ENCODE data around the gene SLC6A6. TPM values are rescaled to one million over a fixed set of nuclear protein-coding genes. Genes with fewer than 3 reads are reported as not detected.

SLC6A6 gene
- total and polyA plus RNA-seq, 4 donors: 0.92 to 7.2 (median 2.9) TPM

DNA sequence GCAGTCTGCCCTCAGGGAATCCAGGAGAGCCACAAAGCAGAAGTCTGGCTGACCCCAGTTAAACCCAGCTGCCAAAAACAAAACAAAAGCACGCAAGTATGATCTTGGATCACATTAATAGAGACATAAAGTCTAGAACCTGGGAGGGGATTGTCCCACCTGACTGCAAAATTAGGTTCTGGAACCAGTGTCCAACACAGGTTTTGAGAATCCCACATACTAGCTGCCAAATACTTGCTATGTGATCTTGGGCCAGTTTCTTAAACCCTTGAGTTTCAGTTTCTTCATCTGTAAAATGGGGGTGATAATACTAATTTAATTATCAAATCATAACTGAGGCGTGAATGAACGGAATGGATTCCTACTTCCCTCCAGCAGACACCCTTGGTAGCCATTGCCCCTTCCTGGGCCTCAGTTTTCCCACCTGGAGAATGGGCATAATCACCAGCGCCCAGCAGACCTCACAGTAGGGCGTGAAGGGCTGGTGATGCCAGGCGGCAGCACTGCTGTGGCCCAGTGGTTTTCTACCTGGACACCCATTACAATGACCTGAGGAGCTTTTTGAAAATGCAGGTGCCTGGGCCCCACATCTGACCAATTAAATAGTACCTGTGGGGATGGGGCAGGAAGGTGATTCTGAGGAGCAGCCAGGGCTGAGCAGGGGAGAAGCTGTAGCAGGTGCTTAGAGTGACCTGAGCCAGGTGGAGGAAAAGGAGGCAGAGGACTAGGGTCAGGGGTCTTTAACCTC is 105.5 kb downstream of the SLC6A6 start:
- Histone ChIP-seq H3K27me3 (ENCODE audit: control insufficient read depth in 4 of 4, insufficient read depth in 4 of 4, low read length in 3 of 4) (no peaks in the 10 kb centered on the region), H3K9ac (ENCODE audit: low read depth in 1 of 2, low read length in 2 of 2) (no peak overlapping the region), H3K4me1 (ENCODE audit: control insufficient read depth in 4 of 4, insufficient read depth in 4 of 4, low read length in 3 of 4) (peaks cover 0 to 2% (median 0%) of the 10 kb centered on the region in 4 donors), H3K9me3 (ENCODE audit: control insufficient read depth in 4 of 4, low read length in 3 of 4) (peaks cover under 1 to 4% (median 3%) of the 10 kb centered on the region in 4 donors), H3K4me3 (ENCODE audit: low read depth in 1 of 3, low read length in 3 of 3) (no peak overlapping the region), H3K27ac (ENCODE audit: low read depth in 1 of 2, low read length in 2 of 2) (no peak overlapping the region), H3K36me3 (ENCODE audit: control insufficient read depth in 4 of 4, insufficient read depth in 3 of 4, low read depth in 1 of 4, low read length in 3 of 4) (no peaks in the 10 kb centered on the region)
- DNase-seq (ENCODE audit: low spot score): no peak
- 80% methylated on average over 6 of the region's 6 CpGs for WGBS
- TF ChIP-seq, protein P1, sequence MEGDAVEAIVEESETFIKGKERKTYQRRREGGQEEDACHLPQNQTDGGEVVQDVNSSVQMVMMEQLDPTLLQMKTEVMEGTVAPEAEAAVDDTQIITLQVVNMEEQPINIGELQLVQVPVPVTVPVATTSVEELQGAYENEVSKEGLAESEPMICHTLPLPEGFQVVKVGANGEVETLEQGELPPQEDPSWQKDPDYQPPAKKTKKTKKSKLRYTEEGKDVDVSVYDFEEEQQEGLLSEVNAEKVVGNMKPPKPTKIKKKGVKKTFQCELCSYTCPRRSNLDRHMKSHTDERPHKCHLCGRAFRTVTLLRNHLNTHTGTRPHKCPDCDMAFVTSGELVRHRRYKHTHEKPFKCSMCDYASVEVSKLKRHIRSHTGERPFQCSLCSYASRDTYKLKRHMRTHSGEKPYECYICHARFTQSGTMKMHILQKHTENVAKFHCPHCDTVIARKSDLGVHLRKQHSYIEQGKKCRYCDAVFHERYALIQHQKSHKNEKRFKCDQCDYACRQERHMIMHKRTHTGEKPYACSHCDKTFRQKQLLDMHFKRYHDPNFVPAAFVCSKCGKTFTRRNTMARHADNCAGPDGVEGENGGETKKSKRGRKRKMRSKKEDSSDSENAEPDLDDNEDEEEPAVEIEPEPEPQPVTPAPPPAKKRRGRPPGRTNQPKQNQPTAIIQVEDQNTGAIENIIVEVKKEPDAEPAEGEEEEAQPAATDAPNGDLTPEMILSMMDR (IDR thresholded peaks at IDR 0.05; ENCODE audit: low read depth, low read length, missing input control): no peak
- TF ChIP-seq RAD21 (IDR thresholded peaks at IDR 0.05) (no peak), RXRA (IDR thresholded peaks at IDR 0.05) (no peak)

DNA sequence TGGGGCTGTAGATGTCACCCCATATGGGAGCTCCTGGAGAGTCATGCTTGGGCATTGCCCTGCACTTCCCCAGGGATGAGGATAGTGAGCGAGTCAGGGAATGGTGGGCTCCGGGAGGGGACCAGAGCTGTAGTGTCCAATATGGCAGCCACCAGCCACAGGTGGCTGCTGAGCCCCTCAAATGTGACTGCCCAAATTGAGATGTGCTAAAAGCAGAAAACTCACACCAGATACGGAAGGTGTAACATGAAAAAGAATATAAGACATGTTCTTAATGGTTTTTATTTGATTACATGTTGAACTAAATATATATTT is 106.1 kb downstream of the SLC6A6 start:
- Histone ChIP-seq H3K27ac (ENCODE audit: low read depth in 1 of 2, low read length in 2 of 2) (no peak overlapping the region), H3K27me3 (ENCODE audit: control insufficient read depth in 4 of 4, insufficient read depth in 4 of 4, low read length in 3 of 4) (no peaks in the 10 kb centered on the region), H3K9ac (ENCODE audit: low read depth in 1 of 2, low read length in 2 of 2) (no peak overlapping the region), H3K4me1 (ENCODE audit: control insufficient read depth in 4 of 4, insufficient read depth in 4 of 4, low read length in 3 of 4) (peaks cover 0 to 2% (median 0%) of the 10 kb centered on the region in 4 donors), H3K9me3 (ENCODE audit: control insufficient read depth in 4 of 4, low read length in 3 of 4) (no peaks in the 10 kb centered on the region), H3K36me3 (ENCODE audit: control insufficient read depth in 4 of 4, insufficient read depth in 3 of 4, low read depth in 1 of 4, low read length in 3 of 4) (no peaks in the 10 kb centered on the region), H3K4me3 (ENCODE audit: low read depth in 1 of 3, low read length in 3 of 3) (no peak overlapping the region)
- no peak for DNase-seq (ENCODE audit: low spot score)
- TF ChIP-seq, protein P2, sequence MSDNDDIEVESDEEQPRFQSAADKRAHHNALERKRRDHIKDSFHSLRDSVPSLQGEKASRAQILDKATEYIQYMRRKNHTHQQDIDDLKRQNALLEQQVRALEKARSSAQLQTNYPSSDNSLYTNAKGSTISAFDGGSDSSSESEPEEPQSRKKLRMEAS (IDR thresholded peaks at IDR 0.05): no peak
- TF ChIP-seq, protein P1 (IDR thresholded peaks at IDR 0.05; ENCODE audit: low read depth, low read length, missing input control): no peak
- TF ChIP-seq EGR1 (IDR thresholded peaks at IDR 0.05; ENCODE audit: low read depth in 2 of 2) (no peak), JUND (IDR thresholded peaks at IDR 0.05) (no peak), TAF1 (conservative IDR thresholded peaks at IDR 0.05) (no peak), GABPA (IDR thresholded peaks at IDR 0.05 in 1 of 2, conservative IDR thresholded peaks at IDR 0.05 in 1 of 2) (no peak), NR2F2 (IDR thresholded peaks at IDR 0.05) (no peak), FOXA1 (IDR thresholded peaks at IDR 0.05) (no peak), FOXA2 (IDR thresholded peaks at IDR 0.05) (no peak), HNF4A (conservative IDR thresholded peaks at IDR 0.05) (no peak), SP1 (IDR thresholded peaks at IDR 0.05) (no peak), HNF4G (IDR thresholded peaks at IDR 0.05) (no peak), RAD21 (IDR thresholded peaks at IDR 0.05) (no peak), YY1 (IDR thresholded peaks at IDR 0.05) (no peak), RXRA (IDR thresholded peaks at IDR 0.05) (no peak)
- TF ChIP-seq, protein P3, sequence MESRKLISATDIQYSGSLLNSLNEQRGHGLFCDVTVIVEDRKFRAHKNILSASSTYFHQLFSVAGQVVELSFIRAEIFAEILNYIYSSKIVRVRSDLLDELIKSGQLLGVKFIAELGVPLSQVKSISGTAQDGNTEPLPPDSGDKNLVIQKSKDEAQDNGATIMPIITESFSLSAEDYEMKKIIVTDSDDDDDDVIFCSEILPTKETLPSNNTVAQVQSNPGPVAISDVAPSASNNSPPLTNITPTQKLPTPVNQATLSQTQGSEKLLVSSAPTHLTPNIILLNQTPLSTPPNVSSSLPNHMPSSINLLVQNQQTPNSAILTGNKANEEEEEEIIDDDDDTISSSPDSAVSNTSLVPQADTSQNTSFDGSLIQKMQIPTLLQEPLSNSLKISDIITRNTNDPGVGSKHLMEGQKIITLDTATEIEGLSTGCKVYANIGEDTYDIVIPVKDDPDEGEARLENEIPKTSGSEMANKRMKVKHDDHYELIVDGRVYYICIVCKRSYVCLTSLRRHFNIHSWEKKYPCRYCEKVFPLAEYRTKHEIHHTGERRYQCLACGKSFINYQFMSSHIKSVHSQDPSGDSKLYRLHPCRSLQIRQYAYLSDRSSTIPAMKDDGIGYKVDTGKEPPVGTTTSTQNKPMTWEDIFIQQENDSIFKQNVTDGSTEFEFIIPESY (IDR thresholded peaks at IDR 0.05): no peak
- TF ChIP-seq, protein P4, sequence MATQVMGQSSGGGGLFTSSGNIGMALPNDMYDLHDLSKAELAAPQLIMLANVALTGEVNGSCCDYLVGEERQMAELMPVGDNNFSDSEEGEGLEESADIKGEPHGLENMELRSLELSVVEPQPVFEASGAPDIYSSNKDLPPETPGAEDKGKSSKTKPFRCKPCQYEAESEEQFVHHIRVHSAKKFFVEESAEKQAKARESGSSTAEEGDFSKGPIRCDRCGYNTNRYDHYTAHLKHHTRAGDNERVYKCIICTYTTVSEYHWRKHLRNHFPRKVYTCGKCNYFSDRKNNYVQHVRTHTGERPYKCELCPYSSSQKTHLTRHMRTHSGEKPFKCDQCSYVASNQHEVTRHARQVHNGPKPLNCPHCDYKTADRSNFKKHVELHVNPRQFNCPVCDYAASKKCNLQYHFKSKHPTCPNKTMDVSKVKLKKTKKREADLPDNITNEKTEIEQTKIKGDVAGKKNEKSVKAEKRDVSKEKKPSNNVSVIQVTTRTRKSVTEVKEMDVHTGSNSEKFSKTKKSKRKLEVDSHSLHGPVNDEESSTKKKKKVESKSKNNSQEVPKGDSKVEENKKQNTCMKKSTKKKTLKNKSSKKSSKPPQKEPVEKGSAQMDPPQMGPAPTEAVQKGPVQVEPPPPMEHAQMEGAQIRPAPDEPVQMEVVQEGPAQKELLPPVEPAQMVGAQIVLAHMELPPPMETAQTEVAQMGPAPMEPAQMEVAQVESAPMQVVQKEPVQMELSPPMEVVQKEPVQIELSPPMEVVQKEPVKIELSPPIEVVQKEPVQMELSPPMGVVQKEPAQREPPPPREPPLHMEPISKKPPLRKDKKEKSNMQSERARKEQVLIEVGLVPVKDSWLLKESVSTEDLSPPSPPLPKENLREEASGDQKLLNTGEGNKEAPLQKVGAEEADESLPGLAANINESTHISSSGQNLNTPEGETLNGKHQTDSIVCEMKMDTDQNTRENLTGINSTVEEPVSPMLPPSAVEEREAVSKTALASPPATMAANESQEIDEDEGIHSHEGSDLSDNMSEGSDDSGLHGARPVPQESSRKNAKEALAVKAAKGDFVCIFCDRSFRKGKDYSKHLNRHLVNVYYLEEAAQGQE (IDR thresholded peaks at IDR 0.05): no peak
- TF ChIP-seq, protein P5, sequence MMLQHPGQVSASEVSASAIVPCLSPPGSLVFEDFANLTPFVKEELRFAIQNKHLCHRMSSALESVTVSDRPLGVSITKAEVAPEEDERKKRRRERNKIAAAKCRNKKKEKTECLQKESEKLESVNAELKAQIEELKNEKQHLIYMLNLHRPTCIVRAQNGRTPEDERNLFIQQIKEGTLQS (IDR thresholded peaks at IDR 0.05): no peak
- whole genome bisulfite sequencing: 38% methylated on average over 3 of the region's 3 CpGs

Measured in liver (tissue), 9 donors.